SK-MEL-5 (cell line): ENCODE results near the gene CLEC3A. TPM values are rescaled to one million over a fixed set of nuclear protein-coding genes. Genes with fewer than 3 reads are reported as not detected.
A peak's percentile ranks its signal among the peaks of the same experiment; 100 is the strongest.
"Not testable (repeated sequence)": the region's sequence is repeated elsewhere in the genome, so short reads cannot be mapped to it uniquely, and the experiment has no call there.

ENCODE experiments used
- DNase-seq: peaks from one replicate; pipeline ENCODE4 v3.0.0-alpha.2; 2016; ENCODE audit warnings: low read depth, low spot score
- in situ Hi-C: cut with HindIII; loops from 2 replicates; pipeline ENCODE4 v1.10.0; 2016; ENCODE audit warnings: low sequenced_read_pairs, high pct_unique_total_duplicates, low pct_unique_long_range_greater_than_20kb
- total RNA-seq: library from RNA; depleted of rRNA; stranded (reverse); fragments of >200 nt; shearing (Covaris generic); gene quantifications from 2 replicates; pipeline ENCODE4 v1.2.3, GENCODE V29; 2014

The CLEC3A gene
- total RNA-seq, 1 experiment from 2014 or later = not detected

DNA sequence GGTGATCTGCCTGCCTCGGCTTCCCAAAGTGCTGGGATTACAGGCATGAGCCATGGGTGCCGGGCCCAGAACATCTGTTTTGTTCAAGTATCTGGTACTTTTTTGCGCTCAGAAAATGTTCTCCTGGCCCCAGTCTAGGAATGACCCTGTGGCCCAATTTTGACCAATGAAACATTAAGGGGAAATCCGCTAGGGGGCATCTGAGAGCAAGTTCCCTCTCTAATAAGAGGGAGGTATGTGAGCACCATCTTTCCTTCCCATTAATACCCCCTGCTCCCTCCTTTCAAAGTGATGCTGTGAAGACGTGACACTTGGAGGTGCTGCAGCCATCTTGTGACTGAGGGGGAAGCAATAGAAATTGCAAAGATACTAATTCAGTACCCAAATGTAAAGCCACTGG, 16.5 kb upstream of the CLEC3A start:
- in situ Hi-C loops = no loop called here
- peak; percentile 61 for DNase-seq

DNA sequence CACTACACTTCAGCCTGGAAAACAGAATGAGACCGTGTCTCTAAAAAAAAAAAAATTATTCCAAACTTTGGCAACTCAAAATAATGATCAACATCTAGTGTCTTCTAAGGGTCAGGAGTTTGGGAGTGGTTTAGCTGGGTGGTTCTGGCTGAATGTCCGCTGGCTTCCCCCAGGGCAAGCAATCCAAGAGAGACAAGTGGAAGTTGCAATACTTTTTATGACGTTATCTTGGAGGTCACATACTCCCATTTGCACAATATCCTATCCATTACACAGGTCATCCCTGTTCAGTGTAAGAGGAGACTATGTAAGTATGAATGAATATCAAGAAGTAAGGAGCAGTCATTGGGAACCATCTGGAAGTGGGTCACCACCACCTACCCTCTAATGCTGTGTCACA, 15.2 kb upstream of the CLEC3A start:
- no peak for DNase-seq
- in situ Hi-C loops = no loop called here

DNA sequence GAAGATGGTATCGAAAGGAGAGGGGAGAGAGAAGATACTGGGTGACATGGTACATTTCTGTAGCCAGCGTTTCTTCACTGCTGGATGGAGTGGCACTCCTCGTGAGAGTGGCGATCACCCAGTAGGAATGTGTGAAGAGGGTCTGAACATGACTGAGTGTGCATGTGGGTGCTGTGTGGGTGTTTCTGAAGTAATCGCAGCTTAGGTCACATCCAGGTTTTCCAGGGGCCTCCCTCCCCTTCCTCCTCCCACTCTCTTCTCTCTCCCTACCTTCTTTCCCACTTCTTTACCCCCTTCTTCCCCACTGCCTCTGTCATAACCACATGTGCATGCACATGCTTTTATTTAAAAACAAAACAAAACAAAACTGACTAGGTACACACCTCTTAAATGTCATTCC, 1.8 kb downstream of the CLEC3A start:
- DNase-seq = no peak
- in situ Hi-C loops = no loop called here

DNA sequence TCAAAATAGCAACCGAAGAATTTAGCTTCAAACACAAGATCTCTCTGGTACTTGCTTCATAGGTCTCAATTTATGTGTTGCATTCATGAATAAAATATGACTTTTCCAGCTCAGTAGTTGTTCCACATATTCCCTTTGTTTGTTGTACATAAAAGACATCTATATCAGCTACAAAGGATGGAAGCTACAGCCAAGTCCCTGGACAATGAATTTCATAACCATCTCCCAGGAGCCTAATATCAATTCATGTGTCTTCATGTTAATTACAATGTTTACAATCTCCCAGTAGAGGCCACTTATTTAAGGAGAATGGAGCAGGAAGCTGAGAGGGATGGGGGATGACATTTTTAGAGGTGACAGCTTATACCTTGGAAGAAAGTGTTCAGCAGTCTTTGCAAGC, 3.3 kb downstream of the CLEC3A start:
- in situ Hi-C loops = no loop called here
- no peak for DNase-seq

DNA sequence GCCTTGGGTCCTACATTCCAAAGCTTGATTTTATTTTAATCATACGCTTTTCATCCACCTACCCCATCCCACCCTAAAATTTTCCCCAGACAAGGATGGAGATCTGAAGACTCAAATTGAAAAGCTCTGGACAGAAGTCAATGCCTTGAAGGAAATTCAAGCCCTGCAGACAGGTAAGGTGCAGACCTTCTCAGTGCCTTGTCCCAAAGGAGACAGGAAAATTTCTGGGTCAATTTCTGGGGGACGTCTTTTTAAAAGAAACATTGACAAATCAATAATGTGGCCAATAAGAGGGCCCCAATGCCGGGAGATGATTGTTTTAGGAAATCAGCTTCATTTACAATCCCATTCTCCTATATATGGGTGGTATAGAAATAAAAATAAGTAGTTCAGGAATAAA, 5.7 kb downstream of the CLEC3A start:
- in situ Hi-C loops = no loop called here
- no peak for DNase-seq

DNA sequence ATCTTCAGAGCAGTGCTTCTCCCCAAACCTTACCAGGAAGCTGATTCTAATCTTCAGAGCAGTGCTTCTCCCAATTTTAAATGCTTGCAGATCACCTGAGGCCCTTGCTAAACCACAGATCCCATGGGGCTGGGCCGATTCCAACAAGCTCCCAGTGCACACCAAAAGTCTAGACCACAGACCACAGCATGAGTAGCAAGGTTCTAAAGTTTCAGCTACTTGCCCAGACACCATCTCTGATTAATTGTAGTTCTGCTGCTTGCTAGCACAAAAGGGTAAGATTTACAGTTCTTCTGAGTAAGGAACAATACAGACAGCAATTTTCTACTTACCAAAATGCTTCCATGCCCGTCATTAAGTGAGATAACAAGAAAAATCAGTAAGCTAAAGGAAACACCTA, 12.2 kb downstream of the CLEC3A start:
- no peak for DNase-seq
- in situ Hi-C loops = no loop called here

DNA sequence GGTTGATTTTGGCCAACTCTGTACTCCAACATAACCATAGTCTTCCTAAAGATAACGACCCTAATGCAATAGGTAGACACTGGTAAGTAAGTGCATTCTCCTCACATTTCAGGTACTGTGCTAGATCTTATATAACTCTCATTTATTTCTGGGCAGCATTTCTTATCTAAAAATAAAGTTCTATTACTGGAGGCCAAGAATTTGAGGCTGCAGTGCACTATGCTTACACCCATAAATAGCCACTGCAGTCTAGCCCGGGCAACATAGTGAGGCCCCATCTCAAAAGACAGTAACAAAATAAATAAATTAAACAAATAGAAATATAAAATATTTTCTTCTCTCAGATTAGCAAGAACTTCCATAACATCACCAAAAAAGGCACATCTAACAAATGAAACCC, 12.7 kb downstream of the CLEC3A start:
- DNase-seq = no peak
- in situ Hi-C loops = no loop called here

DNA sequence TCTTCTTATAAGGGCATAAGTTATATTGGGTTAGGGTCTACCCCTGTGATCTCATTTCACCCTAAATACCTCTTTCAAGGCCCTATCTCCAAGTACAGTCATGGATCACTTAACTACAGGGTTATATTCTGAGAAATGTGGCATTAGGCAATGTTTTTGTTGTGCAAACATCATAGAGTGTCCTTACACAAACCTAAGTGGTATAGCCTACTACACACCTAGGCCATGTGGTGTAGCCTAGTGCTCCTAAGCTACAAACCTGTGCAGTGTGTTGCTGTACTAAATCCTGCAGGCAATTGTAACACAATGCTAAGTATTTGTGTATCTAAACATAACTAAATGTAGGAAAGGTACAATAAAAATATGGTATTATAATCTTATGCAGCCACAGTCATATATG, 18.0 kb downstream of the CLEC3A start:
- DNase-seq = no peak
- in situ Hi-C loops = no loop called here

DNA sequence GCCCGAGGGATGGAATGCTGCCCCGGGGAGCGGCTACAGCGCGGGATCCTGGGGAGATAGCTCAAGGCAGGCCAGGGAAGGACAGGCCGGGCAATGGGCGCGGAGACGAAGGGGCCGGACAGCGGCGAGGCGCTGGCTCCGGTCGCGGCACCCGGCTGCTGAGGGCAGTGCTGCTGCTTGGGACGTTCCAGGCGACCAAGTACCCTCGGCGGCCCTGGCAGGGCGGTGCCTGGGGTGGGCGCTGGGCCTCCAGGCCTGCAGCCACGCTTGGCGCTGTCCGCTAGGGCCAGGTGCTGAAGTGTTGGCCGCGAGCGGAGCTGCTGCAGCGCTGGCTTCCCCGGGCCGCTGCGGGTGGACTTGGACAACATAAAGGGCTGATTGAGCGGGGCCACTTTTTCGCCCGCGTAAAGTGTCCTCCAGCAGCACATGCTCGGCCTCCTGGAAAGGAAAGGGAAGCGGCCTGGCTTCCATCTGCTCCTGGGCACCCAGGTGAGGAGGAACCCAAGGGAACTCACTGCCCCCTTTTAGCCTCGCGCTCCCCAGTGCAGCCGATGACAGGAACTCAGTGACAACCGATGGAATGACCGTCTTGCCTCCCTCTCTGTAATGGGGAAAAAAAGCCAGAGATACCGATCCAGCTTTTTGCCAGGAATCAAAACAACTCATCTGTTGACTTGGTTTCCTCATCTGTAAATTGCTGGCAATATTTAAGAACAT, 23.7 kb downstream of the CLEC3A start:
- DNase-seq = peak; percentile 36
- in situ Hi-C loops = no loop called here

DNA sequence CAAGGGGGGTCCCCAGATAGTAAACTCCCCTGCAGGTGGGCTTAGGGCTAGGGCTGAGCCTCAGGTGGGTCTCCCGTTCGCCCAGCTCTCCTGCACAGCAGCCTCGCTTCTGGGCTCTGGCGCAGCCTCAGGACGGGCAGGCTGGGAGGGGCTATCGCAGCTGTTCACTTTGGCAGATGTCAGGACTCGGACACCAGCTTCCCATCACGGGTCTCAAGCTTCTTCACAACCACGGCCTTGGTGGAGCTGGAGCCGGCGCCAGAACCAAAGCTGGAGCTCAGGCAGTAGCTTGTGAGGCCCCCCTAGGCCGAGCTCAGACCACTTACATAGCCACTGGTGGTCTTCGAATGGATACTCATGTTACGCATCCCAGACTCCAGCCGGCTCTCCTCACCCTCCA, 26.0 kb downstream of the CLEC3A start:
- DNase-seq = no peak
- in situ Hi-C loops = no loop called here

DNA sequence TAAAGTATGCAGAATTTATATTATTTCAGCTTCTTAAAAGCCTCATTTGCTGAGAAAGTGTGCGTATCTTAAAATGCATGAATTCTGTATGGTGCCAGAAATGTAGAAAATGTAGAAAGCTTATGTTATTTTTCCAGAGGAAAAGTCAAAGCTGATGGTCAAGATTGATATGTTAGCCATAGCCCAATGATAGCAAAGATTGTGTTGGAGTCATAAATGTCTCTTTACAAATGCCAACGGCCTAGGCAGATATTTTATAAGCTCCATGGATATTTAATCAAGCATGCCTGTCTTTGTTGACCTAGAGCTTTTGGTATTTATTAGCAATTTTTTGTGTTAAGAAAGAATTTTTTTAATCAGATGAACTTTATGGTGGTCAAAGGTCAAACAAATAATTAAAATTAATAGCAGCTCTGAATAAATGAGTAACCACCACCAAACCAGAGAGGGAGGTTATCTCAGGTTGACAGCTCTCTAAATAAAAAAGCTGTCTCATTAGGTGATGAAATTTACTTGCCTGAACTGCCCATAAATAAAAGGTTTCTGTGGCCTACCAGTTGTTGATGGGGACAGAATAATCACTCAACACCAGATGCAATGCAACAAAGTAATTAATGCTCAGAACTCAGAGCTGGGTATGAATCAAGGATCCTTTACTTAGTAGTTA, 28.5 kb downstream of the CLEC3A start:
- DNase-seq = no peak
- in situ Hi-C loops = no loop called here

DNA sequence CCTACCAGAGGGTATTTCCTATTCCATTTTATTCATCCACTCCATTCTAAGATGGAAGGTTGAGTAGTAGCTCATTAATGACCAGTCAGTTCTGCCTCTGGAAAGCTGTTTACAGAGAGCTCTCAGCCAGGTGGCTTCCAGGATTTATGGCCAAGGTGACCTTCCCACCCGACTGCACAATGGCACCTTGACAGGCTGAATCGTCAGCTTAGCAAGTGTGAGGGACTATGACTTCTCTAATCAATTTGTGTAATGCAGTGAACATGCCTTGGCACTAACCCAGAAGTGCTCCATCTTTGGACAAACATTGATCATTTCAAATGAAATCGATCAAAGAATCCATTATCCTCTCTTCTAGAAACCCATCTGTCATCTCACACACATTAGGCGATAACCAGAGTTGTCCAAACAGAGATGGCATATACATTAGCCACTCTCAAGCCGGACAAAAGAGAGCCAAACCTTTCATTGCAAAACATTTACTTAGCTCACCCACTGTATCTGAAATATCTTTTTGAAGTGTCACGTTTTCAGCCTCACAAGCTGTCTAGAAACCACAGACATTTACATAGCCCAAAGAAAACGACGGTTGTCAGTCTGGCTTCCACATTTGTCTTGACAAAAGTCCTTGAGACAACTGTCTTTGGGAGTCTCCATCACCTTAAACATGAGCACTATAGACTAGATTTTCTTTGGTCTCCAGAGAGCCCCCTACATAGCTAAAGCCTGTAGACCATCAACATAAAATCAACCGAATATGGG, 35.6 kb downstream of the CLEC3A start:
- DNase-seq = no peak
- in situ Hi-C loops = no loop called here

DNA sequence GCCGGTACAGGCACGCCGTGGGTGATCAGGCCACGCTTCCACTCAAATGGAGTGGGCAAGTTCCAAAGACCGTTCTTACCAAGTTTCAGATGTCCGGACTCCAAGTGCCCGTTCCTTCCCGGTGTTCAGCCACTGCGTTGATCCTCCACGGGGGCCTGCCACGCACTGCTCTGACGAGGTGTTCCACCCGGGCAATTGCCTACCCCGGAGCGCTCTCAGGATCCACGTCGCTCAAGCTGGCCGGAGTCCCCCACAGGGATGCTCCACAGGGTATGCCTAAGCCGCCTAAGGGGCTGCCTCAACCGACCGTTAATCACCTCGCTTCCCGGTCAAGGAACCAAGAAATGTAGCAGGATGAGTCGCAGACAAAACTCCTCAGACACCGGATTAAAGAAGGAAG, 37.5 kb downstream of the CLEC3A start:
- in situ Hi-C loops, DNase-seq: not testable (repeated sequence)

DNA sequence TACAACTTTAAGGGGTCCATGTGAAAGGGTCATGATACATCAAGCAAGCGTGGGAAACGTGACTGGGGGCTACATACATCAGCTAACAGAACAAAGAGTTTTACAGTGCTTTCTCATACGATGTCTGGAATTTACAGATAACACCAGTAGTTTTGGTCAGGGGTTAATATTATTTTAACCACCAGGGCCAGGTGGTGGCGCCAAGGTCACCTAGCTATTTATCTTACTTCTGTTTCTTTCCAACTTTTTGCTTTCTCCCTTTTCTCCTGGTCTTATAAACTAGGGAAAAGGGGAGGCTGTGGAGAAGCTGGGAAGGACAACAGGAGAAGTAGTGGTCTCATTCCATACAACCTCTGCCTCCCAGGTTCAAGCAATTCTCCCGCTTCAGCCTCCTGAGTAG, 37.9 kb downstream of the CLEC3A start:
- no peak for DNase-seq
- in situ Hi-C loops = no loop called here

DNA sequence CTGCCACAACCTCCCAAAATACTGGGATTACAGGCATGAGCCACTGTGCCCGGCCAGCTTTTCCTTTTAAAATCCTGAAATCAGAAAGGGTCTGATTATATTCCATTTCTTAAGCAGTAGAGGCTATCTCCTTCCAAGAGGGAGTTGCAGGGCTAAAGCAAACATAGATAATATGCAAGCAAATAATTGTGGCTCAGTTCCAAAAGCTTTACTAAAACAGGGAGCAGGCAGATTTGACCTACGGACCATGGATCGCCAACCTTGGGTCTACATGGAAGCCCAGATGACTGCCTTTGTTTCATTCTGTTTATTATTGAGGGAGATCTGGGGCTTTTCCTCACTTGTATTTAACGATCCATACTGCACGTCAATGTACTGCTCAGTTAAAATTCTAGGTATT, 38.5 kb downstream of the CLEC3A start:
- DNase-seq = no peak
- in situ Hi-C loops = no loop called here

DNA sequence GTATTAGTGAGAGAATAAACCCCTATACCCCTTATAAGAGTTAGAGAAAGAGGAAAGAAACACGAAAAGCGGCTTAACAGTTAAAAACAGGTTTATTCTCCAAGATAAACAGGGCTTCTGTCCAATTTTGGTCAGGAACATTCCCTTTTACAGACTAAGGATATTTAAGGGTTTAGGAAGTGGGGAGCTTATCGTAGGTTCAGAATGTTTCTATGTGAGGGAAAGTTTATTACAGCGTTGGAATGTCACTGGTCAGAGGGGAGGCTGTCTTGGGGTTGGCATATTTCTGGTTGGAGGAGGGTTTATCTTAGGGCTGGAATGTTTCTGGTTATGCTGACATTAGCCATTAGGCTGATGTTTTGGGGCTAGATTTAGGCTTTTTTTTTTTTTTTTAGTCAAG, 43.0 kb downstream of the CLEC3A start:
- DNase-seq = no peak
- in situ Hi-C loops = no loop called here

DNA sequence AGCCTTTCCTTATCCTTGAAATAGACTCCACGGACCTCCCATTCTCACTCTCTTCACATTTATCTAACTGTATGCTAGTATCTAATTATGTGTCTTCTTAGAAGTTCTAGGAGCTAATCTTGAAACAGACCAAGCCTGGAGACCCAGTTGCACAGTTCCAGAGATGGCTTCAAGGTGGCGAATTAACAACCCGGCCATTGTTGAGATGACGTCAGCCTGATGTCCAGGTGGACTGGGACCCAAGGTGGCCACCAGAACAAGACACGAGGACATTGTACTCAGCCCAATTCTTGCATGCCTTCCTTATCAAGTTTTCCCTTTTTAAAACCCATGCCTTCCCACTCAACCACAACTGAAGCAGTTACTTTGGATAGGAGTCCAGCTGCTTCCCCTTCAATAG, 47.6 kb downstream of the CLEC3A start:
- in situ Hi-C loops = no loop called here
- DNase-seq = no peak

DNA sequence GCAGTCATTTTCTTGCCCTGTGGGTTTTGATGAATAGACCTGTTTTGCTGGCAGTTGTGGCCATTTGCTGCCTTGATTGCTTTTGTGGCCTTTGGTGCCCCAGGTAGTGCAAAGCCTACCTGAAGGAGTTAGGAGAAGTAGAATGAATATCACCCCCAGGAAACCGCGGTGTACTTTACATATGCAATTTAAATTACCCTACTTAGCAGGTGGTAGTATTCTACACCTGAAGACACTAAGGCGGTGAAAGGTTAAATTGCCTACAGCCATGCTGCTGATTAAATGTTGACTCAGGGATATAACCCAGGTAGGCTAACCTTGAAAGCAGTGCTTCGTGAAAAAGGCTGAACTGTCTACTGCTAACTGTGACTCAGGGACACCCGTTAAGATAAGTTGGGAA, 49.9 kb downstream of the CLEC3A start:
- no peak for DNase-seq
- in situ Hi-C loops = no loop called here

DNA sequence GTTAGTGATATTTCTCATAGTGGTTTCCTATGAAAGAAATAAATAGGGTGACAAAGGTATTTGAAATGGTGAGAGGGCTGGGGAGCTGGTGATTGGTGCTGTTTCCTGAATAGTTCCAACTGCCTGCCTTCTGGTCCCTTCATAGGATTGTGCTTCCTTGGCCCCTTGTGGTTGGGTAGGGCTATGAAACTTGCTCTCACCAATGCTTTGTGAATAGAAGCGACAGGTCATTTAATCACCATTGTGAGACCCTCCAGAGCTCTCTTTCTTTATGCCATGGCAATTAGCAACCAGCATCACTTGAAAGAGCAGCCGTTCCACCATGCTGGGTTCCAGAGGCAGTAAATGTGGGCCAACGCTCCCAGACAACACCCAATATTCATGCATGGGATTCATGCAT, 53.5 kb downstream of the CLEC3A start:
- in situ Hi-C loops = no loop called here
- DNase-seq = no peak
